Esophagus muscularis mucosa (tissue), 3 donors: ENCODE data around the gene OBSCN.

ENCODE experiments used
- POLR2A ChIP-seq: fragments of 450-650 bp; IDR thresholded peaks from one replicate; pipeline ENCODE4 v1.6.1; 2017; ENCODE audit warnings: antibody characterized with exemption, moderate library complexity, mild to moderate bottlenecking, low read depth
- TF ChIP-seq, protein P1 (sequence below), 3 experiments: fragments of 200-600 bp in 2 of 3; fragments of 450-650 bp in 1 of 3; sonication (generic) in 2 of 3; IDR thresholded peaks; one replicate each; pipeline ENCODE4 v1.5.1; 2017 to 2019; ENCODE audit warnings: antibody characterized with exemption in 3 of 3, mild to moderate bottlenecking in 2 of 3, moderate library complexity in 1 of 3

DNA sequence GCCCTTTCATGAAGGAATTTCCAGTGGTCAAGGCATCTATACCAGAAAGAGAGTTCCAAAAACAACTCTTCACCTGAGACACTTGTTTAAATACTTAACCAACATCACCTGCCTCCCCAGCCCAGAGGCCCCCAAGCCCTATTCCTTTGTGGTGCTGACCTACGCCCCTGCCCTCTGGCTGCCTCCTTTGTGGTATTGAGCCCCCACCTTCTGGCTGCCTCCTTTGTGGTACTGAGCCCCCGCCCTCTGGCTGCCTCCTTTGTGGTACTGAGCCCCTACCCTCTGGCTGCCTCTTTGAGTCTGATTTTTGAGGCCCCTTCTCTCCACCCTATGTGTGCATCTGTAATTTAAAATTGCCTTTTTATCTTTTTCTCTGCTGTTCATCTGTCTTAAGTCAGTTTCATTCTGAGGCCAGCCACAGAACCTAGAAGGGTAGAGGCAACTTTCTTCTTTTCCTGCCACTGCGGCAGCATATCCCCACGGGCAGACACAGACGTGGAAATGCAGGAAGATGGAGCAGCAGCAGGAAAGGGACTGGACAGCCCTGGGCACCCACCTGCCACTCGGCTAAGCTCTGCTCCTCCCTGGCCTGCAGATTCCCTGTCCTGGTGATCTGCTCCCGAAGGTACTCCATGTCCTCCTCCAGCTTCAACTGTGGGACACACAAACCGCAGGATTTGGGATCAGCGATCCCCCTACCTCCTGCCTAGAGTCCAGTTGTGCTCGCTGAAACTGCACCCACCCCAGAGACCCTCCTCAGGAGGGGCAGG lies 205.6 kb downstream of the OBSCN start:
- TF ChIP-seq, protein P1, sequence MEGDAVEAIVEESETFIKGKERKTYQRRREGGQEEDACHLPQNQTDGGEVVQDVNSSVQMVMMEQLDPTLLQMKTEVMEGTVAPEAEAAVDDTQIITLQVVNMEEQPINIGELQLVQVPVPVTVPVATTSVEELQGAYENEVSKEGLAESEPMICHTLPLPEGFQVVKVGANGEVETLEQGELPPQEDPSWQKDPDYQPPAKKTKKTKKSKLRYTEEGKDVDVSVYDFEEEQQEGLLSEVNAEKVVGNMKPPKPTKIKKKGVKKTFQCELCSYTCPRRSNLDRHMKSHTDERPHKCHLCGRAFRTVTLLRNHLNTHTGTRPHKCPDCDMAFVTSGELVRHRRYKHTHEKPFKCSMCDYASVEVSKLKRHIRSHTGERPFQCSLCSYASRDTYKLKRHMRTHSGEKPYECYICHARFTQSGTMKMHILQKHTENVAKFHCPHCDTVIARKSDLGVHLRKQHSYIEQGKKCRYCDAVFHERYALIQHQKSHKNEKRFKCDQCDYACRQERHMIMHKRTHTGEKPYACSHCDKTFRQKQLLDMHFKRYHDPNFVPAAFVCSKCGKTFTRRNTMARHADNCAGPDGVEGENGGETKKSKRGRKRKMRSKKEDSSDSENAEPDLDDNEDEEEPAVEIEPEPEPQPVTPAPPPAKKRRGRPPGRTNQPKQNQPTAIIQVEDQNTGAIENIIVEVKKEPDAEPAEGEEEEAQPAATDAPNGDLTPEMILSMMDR (IDR thresholded peaks at IDR 0.05) = no peak
- TF ChIP-seq POLR2A = no peak
